PC-9 (cell line): Measurements from ENCODE around the gene FARP1. TPM values are rescaled to one million over a fixed set of nuclear protein-coding genes. Genes with fewer than 3 reads are reported as not detected.

ENCODE experiments used
- BruUV-seq: library from RNA; stranded (reverse); fragments of 400-500 nt; replicated peaks from 2 replicates; lab custom pipeline; 2021; lab: Mats Ljungman, UMichigan
- CTCF ChIA-PET: fragments of 300-600 bp; sonication (Branson Sonifier 250); formaldehyde crosslinking; loops from one replicate; lab custom pipeline; 2022; ENCODE audit warnings: antibody characterized with exemption; lab: Charles Lee
- POLR2A ChIA-PET: fragments of 300-600 bp; sonication (Branson Sonifier 250); formaldehyde crosslinking; loops from one replicate; lab custom pipeline; 2022; ENCODE audit warnings: antibody characterized with exemption; ENCODE audit not compliant: unreplicated experiment; lab: Charles Lee
- DNase-seq, 2 experiments: peaks; one replicate each; pipeline versions ENCODE4 v3.0.0 to v3.0.0-alpha.2; 2015 to 2022; ENCODE audit warnings: mixed read lengths in 1 of 2
- H2AFZ ChIP-seq: fragments of 200-600 bp; sonication (generic); 2 replicates; pipeline ENCODE4 v1.8.1; 2017; ENCODE audit warnings: antibody characterized with exemption
- H3F3A ChIP-seq: fragments of 200-600 bp; sonication (generic); 2 replicates; pipeline ENCODE4 v1.8.1; 2017; ENCODE audit warnings: antibody characterized with exemption, mild to moderate bottlenecking, low read depth; ENCODE audit not compliant: insufficient read depth
- H3K27ac ChIP-seq: fragments of 200-600 bp; sonication (generic); 2 replicates; pipeline ENCODE4 v1.6.1; 2016; ENCODE audit warnings: mixed run types
- H3K27me3 ChIP-seq: fragments of 200-600 bp; sonication (generic); 2 replicates; pipeline ENCODE4 v1.6.1; 2016; ENCODE audit warnings: low read depth, mixed run types; ENCODE audit not compliant: insufficient read depth
- H3K36me3 ChIP-seq: fragments of 200-600 bp; sonication (generic); 2 replicates; pipeline ENCODE4 v1.6.1; 2016; ENCODE audit warnings: low read depth, mixed run types
- H3K4me1 ChIP-seq: fragments of 200-600 bp; sonication (generic); replicated peaks from 2 replicates; pipeline ENCODE4 v1.6.1; 2016; ENCODE audit warnings: mixed run types; ENCODE audit not compliant: insufficient read depth
- H3K4me2 ChIP-seq: fragments of 200-600 bp; sonication (generic); 2 replicates; pipeline ENCODE4 v1.6.1; 2017; ENCODE audit warnings: mixed run types
- H3K4me3 ChIP-seq: fragments of 200-600 bp; sonication (generic); 2 replicates; pipeline ENCODE4 v1.6.1; 2016; ENCODE audit warnings: mixed run types
- H3K79me2 ChIP-seq: fragments of 200-600 bp; sonication (generic); 2 replicates; pipeline ENCODE4 v1.6.1; 2017; ENCODE audit warnings: low read depth, mixed run types
- H3K9me2 ChIP-seq: fragments of 200-600 bp; sonication (generic); 2 replicates; pipeline ENCODE4 v1.8.1; 2017; ENCODE audit warnings: mild to moderate bottlenecking; ENCODE audit not compliant: insufficient read depth
- H3K9me3 ChIP-seq: fragments of 200-600 bp; sonication (generic); 2 replicates; pipeline ENCODE4 v1.8.1; 2016; ENCODE audit warnings: low read depth; ENCODE audit not compliant: insufficient read depth
- H4K20me1 ChIP-seq: fragments of 200-600 bp; sonication (generic); 2 replicates; pipeline ENCODE4 v1.8.1; 2017; ENCODE audit not compliant: insufficient read depth
- EZH2 ChIP-seq: fragments of 200-600 bp; sonication (generic); IDR thresholded peaks from 2 replicates; pipeline ENCODE4 v1.8.0; 2017; ENCODE audit warnings: antibody characterized with exemption, low read depth
- intact Hi-C: fragments of 100-400 bp; cut with micrococcal nuclease; formaldehyde crosslinking; loops from one replicate; pipeline ENCODE4 v1.10.0; 2022; ENCODE audit not compliant: unreplicated experiment
- total RNA-seq: library from RNA; stranded (reverse); gene quantifications from 2 replicates; pipeline ENCODE4 v1.2.3, GENCODE V29; 2021
- TF ChIP-seq, protein P1 (sequence below): fragments of 200-600 bp; sonication (generic); conservative IDR thresholded peaks from 2 replicates; pipeline ENCODE4 v1.6.1; 2017; ENCODE audit warnings: mixed run types, antibody characterized with exemption, mild to moderate bottlenecking, moderate library complexity

FARP1 gene
- total RNA-seq, 1 experiment from 2014 or later: 62.1 TPM

DNA sequence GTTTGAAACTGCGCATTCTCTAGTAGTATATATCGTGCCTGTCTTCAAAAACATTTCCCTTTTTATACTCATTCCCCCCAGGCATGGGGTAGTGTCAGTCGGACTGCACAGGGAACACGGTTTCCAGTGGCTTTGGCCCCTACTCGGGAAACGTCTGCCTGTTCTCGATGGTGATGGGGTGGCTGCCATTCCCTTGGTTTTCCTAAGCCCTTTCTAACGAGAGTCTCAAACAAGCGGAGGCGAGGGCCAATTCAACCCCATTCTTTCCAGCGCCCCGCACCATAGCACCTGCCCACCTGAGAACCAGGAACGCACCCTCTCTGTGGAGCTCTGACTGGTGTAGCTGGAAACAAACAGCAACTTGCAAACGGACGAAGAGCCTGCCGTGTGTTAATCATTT is 306.4 kb downstream of the FARP1 start:
- no peak overlapping the region for H3K27ac ChIP-seq
- peaks cover 46% of the 10 kb centered on the region for H3K36me3 ChIP-seq
- peaks cover 4% of the 10 kb centered on the region for H4K20me1 ChIP-seq
- no peak overlapping the region for H3K4me2 ChIP-seq
- no peak overlapping the region for H3K4me3 ChIP-seq
- no peaks in the 10 kb centered on the region for H3K27me3 ChIP-seq
- BruUV-seq: no TSS peak
- H3K9me2 ChIP-seq: no peaks in the 10 kb centered on the region
- intact Hi-C loops: loop anchor here (10.0 kb wide), 1 partner anchor 396 kb away; no protein-coding TSS in a partner anchor
- TF ChIP-seq EZH2: no peak
- TF ChIP-seq, protein P1, sequence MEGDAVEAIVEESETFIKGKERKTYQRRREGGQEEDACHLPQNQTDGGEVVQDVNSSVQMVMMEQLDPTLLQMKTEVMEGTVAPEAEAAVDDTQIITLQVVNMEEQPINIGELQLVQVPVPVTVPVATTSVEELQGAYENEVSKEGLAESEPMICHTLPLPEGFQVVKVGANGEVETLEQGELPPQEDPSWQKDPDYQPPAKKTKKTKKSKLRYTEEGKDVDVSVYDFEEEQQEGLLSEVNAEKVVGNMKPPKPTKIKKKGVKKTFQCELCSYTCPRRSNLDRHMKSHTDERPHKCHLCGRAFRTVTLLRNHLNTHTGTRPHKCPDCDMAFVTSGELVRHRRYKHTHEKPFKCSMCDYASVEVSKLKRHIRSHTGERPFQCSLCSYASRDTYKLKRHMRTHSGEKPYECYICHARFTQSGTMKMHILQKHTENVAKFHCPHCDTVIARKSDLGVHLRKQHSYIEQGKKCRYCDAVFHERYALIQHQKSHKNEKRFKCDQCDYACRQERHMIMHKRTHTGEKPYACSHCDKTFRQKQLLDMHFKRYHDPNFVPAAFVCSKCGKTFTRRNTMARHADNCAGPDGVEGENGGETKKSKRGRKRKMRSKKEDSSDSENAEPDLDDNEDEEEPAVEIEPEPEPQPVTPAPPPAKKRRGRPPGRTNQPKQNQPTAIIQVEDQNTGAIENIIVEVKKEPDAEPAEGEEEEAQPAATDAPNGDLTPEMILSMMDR: no peak
- peaks cover 4% of the 10 kb centered on the region; the same call in 1 of the 2 replicates for H3K4me1 ChIP-seq
- H3F3A ChIP-seq: peaks cover 38% of the 10 kb centered on the region
- CTCF ChIA-PET: no interaction called here
- H3K9me3 ChIP-seq: no peaks in the 10 kb centered on the region
- H2AFZ ChIP-seq: no peak overlapping the region
- POLR2A ChIA-PET: interaction anchor here (0.6 kb wide), 1 partner anchor 224 kb away, joined by 3 read pairs; no protein-coding TSS in a partner anchor
- 0 out of 2 replicates have a peak, but pooled peaks cover 4% of the 10 kb centered on the region for H3K79me2 ChIP-seq
- DNase-seq: no peak

DNA sequence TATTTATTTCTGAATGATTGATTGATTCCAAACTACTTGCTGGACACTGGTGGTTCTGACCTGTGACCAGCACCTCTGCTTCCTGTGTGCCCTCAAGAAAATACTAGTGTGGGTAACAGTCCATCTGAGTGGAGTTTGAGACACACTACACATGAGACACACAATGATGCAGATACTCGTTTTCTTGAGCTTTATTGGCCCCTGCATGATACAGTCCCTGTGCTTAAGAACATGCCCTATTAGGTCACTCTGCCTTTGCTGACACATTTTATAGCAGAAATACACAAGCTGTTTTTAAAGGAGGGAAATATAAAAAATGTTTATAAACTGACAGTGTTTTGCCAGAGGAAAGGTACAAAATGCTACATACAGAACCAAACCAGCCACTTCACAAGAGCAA is 307.1 kb downstream of the FARP1 start:
- H3K27me3 ChIP-seq: no peaks in the 10 kb centered on the region
- peaks cover 4% of the 10 kb centered on the region for H4K20me1 ChIP-seq
- H3K4me1 ChIP-seq: peaks cover 3% of the 10 kb centered on the region; the same call in 1 of the 2 replicates
- peaks cover 45% of the 10 kb centered on the region for H3F3A ChIP-seq
- no peak overlapping the region for H3K4me3 ChIP-seq
- no peak overlapping the region for H2AFZ ChIP-seq
- DNase-seq: no peak
- TF ChIP-seq, protein P1: no peak
- TF ChIP-seq EZH2: no peak
- BruUV-seq: no TSS peak
- CTCF ChIA-PET: no interaction called here
- H3K27ac ChIP-seq: no peak overlapping the region
- POLR2A ChIA-PET: interaction anchor here (0.6 kb wide), 1 partner anchor 223 kb away, joined by 3 read pairs; no protein-coding TSS in a partner anchor
- 0 out of 2 replicates have a peak, but pooled peaks cover 4% of the 10 kb centered on the region for H3K79me2 ChIP-seq
- no peaks in the 10 kb centered on the region for H3K9me2 ChIP-seq
- H3K4me2 ChIP-seq: no peak overlapping the region
- no peaks in the 10 kb centered on the region for H3K9me3 ChIP-seq
- intact Hi-C loops: no loop called here
- peaks cover 49% of the 10 kb centered on the region for H3K36me3 ChIP-seq

DNA sequence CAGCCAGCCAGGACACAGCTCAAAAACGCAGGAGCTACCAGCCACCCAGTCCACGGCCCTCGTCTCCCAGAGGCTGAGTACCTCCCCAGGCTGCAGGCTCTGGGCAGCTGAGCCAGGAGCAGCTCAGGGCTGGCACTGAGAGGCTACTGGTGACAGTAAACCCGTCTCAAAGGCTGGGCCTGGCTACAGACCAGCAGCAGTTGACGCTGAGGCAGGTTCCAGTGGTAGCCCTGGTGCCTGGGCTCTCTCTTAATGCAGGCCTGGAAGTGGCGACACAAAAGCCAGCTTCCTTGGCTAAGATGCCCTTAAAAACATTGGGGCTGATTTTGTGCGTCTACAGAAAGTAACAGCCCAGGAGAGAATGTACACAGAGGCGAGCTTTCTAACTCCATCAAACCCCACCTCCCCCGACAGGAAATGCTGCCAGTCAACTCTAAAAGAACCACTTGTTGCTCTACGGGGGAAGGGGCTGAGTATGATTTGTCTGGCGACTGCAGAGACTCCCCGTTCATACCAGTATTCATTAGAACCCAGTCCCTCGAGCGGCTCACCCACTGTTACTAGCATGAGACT is 307.7 kb downstream of the FARP1 start:
- H3F3A ChIP-seq: peaks cover 50% of the 10 kb centered on the region
- no peaks in the 10 kb centered on the region for H3K4me1 ChIP-seq
- H3K9me3 ChIP-seq: no peaks in the 10 kb centered on the region
- peaks cover 4% of the 10 kb centered on the region for H4K20me1 ChIP-seq
- H3K79me2 ChIP-seq: 0 out of 2 replicates have a peak, but pooled peaks cover 4% of the 10 kb centered on the region
- DNase-seq: no peak
- peaks cover 49% of the 10 kb centered on the region for H3K36me3 ChIP-seq
- H3K4me3 ChIP-seq: no peak overlapping the region
- intact Hi-C loops: no loop called here
- H3K27ac ChIP-seq: no peak overlapping the region
- POLR2A ChIA-PET: no interaction called here
- H2AFZ ChIP-seq: no peak overlapping the region
- TF ChIP-seq EZH2: no peak
- TF ChIP-seq, protein P1: no peak
- H3K9me2 ChIP-seq: no peaks in the 10 kb centered on the region
- no peaks in the 10 kb centered on the region for H3K27me3 ChIP-seq
- no peak overlapping the region for H3K4me2 ChIP-seq
- CTCF ChIA-PET: no interaction called here
- BruUV-seq: no TSS peak
